ACHN (cell line): Measurements from ENCODE around the gene LFNG.
A peak's percentile ranks its signal among the peaks of the same experiment; 100 is the strongest.
"Not testable (repeated sequence)": the region's sequence is repeated elsewhere in the genome, so short reads cannot be mapped to it uniquely, and the experiment has no call there.

Experiments used
- DNase-seq: peaks from one replicate; pipeline ENCODE4 v3.0.0-alpha.2; 2015
- in situ Hi-C: cut with HindIII; loops from 2 replicates; pipeline ENCODE4 v1.10.0; 2017; ENCODE audit warnings: low sequenced_read_pairs, low pct_ligation_motif_present, low pct_unique_long_range_greater_than_20kb

LFNG gene

DNA sequence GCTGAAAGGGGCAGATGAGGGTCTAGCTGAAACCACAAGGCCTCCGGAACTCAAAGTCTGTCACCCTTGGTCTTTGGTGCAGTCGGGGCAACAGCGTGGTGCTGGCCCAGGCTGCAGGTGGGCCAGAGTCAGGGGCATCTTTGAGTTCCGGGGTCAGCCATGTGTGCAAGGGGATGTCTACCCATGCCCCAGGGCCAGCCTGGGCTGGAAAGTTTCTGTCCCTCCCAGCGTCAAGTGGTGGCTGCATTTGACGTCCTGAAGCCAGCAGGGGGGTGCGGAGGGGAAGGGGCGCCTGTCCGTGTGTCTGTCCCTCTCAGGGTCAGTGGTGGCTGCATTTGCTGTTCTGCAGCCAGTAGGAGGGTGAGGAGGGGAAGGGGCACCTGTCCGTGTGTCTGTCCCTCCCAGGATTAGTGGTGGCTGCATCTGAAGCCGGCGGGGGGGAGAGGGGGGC is 35.1 kb downstream of the LFNG start:
- DNase-seq: no peak

DNA sequence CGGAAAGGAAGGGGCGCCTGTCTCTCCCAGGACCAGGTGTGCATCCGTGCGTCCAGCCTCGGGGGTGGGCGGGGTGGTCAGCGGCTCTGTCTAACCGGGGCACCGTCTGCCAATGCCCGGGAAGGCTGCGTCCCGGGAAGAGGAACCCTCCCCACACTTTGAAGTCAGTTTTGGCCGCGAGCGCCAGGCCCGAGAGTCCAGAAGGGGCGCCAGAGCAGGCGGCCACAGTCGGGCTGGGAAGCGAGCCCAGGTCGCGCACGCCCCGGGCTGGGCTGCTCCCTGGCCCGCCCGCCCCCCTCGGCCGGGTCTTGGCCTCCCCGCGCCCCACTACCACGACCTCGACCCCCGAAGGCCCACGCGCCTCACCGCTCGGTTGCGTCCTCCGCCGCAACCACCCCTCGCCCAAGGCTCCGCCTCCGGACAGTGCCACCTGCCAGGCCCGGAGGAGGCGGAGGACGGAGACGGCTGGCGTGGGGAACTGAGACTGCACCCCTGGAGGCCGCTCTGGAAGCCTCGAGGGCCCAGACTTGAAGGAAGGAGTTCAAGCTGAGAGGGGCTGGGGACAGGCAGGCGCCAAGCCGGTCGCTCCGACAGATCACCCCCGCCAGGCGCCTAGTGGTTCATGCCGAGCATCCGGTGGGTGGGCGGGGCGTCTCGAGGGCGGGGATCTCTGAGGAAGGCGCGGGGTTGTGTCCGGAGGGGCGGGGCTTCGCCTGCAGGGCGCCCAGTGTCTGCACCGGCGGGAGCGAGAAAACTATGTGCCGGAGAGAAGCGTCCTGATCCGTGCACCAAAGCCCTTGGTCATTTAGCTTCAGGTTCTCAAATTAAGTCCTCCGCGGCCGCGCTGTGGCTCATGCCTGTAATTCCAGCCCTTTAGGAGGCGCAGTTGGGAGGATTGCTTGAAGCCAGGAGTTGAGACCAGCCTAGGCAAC is 35.8 kb downstream of the LFNG start, which contains the start of gene BRAT1:
BRAT1 (minus strand) TSS at position 404 of the 932 bp plus-strand sequence. CDS start 1,093 bp downstream, outside the sequence.
- in situ Hi-C loops: no loop called here
- DNase-seq: peak; percentile 99

More for the DNA sequence above, 35.1 kb downstream of the LFNG start:
- in situ Hi-C loops: no loop called here

GRCh38 chr7:2558629-2559282 is 39.2 kb downstream of the LFNG start, which contains the start of gene IQCE:
IQCE (plus strand) TSS chr7:2558979; CDS start chr7:2559182, 203 bp downstream.
- in situ Hi-C loops: no loop called here

DNA sequence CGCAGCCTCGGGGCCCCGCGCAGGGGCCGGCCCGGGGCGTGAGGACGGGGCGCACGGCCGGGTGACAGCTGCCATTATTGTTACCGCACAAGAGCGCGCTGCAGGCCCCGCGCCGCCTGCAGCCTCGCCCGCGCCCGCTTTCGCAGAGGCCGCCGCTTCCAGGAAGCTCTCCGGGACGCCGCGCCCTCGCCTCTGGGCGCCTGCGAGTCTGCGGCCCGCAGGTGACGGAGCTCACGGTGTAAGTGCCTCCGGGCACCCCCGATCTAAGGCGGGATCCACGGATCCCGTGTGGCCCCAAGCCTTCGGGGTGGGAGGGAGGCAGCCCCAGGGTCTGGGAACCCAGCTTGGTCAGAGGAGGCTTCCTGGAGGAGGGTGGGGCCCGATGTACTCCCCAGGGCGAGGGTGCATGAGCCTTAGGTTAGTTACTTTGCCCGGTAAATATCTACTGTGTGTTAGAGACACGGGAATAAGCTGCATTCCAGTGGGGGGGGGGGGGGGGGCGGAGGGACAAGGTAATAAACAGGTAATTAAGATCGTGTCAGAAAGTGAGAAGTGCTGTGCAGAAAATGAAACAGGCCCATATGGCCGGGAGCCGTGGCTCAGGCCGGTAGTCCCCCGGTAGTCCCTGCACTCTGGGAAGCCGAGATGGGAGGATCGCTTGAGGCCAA is 39.8 kb downstream of the LFNG start:
- in situ Hi-C loops: no loop called here

More at GRCh38 chr7:2558629-2559282, 39.2 kb downstream of the LFNG start, which contains the start of gene IQCE:
- peak; percentile 96 for DNase-seq

GRCh38 chr7:2563955-2564354 is 44.4 kb downstream of the LFNG start:
- DNase-seq, in situ Hi-C loops: not testable (repeated sequence)

More for the DNA sequence above, 39.8 kb downstream of the LFNG start:
- DNase-seq: peak; percentile 40

- in situ Hi-C loops: no loop called here
- DNase-seq: no peak
These were observed 45.5 kb downstream of the LFNG start for GRCh38 chr7:2564970-2565540.

DNA sequence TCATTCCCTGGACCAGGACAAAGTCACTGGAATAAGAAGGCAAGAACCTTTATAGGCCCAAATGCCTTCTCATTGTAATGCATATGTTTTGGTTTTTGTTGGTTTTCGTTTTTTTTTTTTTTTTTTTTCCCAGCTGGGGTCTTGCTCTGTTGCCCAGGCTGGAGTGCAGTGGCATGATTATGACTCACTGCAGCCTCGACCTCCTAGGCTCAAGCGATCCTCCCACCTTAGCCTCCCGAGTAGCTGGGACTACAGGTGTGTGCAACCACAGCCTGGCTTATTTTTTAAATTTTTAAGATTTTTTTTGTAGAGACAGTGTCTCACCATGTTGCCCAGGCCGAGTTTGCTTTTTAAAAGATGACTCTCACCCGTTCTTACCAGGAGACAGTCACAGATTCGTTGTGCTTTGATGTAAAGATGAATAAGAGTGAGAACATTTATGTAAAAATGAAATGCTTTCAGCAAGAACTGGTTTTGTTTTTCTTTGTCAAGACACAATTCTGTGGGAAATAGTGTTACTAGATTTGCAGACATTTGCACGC is 46.8 kb downstream of the LFNG start:
- in situ Hi-C loops: no loop called here
- DNase-seq: no peak

DNA sequence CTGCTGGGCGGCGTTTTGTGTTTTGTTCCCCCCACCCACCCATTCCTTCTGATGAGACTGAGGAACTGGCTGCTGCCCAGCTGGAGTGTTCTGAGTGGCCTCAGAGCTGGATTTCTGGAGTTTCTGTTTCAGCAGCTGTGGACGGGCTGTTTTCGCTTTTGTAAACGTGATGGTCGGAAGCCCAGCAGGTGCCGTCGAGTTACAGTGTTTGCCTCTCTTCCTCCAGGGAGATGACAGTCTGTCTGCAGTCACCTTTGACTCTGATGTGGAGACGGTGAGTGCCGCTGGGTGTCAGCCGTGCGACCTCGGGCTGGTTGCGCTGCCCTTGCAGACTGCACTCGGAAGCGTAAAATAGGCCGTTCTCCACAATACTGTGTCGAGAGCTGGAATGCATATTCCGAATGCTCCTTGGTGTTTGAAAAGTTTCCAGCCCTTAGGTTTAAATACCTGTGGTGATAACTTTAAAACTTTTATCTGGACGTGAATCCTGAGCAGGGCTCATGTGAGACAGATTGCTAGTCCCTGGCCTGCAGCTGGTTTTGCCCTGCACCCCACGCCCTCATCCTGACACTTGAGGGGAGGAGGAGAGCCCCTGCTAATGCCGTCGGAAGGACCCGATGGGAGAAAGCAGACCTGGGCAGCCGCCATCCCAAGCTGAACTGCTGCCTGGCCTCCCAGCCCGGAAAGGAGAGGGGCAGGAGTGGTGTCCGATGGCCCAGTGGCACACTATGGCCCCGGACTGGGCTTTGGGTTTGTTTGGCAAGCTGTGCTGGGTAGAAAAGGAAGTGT is 47.5 kb downstream of the LFNG start:
- no peak for DNase-seq
- in situ Hi-C loops: no loop called here

DNA sequence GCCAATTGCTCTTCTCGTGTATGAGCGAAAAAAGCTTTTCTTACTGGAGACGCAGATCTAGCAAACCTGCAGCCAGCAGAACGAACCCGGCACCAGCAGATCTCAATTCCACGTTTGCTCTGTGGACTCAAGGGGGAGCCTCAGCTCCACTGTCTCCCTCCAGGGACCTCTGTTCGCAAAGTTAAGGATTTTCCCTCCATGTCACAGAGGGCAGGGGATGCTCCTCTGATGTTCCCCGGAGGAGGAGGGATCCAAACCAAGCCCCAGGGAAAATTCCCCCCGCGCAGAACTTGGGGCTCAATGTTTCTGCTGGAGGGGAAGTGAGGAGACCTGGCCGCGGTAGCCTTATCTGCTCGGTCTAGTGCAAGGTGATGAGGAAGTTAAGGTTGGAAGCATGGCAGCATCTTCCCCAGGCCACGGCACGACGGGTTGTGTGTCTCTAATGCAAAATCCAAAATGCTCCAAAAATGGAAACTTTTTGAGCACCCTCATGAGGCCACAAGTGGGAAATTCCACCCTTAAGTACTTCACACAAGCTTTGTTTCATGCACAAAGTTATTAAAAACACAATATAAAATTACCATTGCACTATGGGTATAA is 48.2 kb downstream of the LFNG start:
- DNase-seq: peak; percentile 47
- in situ Hi-C loops: no loop called here

DNA sequence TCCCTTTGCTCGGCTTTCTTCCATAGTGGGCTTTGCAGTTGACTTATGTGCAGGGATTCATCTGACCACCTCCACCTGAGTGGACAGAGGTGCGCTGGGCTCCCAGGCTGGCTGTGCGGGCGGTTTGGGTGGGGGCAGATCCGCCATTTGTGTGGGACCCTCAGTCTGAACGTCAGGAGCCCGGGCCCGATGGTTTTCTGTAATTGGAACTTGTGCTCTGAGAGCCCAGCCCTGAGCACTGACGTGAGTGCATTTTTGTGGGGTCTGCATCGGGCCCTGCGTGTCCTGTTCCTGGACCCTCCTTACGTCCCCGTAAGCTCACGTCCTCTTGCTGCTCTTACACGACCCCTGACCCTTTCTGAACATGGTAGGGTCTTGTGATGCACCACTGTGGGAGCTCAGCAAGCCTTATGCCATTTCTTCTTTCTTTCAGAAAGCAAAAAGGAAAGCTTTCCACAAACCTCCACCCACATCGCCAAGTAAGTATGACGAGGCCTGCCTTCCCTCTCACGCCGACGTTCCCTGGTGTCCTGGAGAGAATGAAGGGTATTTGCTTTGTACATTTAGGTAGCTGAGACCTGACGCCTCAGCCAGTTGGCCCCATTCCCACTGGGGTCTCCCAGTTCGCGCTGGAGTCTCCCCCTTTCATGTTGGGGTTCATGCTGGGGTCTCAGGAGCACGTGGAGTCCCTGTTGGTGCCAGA is 49.1 kb downstream of the LFNG start:
- no peak for DNase-seq
- in situ Hi-C loops: no loop called here

- in situ Hi-C loops: no loop called here
- DNase-seq: no peak
These were observed 49.8 kb downstream of the LFNG start for GRCh38 chr7:2569421-2569820.

GRCh38 chr7:2570021-2570420 is 50.4 kb downstream of the LFNG start:
- DNase-seq: no peak
- in situ Hi-C loops: no loop called here

- DNase-seq: no peak
- in situ Hi-C loops: no loop called here
These were observed 51.8 kb downstream of the LFNG start for GRCh38 chr7:2571409-2571808.

DNA sequence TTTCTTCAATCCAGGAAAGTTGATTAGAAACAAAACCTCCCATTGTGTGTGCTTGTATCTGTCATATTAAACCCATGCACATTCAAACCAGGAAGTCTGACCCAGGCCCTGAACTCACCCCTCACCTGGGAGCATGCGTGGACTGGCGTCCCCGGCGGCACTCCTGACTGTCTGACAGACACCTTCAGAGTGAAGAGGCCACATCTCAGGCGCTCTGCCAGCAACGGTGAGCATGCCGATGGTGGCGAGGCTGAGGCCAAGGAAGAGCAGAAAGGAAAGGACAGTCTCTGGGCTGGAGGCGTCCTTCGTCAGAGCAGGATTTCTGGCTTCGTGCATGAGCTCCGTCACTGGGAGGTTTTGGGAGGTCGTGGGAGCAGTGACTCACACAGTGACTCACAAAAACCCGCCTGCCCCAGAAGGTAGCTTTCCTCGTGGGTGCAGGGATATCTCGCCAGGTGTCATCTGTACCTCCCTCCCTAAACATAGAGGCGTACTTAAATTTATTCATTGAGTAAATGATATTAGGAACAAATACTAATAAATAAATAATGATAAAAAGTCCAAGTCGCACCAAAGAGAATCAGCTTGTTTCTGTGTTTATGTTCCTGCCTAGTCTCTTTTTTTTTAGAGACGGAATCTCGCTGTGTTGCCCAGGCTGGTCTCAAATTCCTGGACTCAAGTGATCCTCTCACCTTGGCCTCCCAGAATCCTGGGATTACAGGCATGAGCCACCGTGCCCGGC is 52.7 kb downstream of the LFNG start:
- in situ Hi-C loops: no loop called here
- DNase-seq: peak; percentile 69

GRCh38 chr7:2573761-2574160 is 54.2 kb downstream of the LFNG start:
- in situ Hi-C loops: no loop called here
- DNase-seq: no peak
